AG20443 (cell line): ENCODE data around the gene ESPNL.
"Not testable (repeated sequence)": the region's sequence is repeated elsewhere in the genome, so short reads cannot be mapped to it uniquely, and the experiment has no call there.

ENCODE experiments used
- DNase-seq: peaks from one replicate; pipeline ENCODE4 v3.0.0; 2012; ENCODE audit warnings: low spot score, mixed read lengths

Gene ESPNL, protein sequence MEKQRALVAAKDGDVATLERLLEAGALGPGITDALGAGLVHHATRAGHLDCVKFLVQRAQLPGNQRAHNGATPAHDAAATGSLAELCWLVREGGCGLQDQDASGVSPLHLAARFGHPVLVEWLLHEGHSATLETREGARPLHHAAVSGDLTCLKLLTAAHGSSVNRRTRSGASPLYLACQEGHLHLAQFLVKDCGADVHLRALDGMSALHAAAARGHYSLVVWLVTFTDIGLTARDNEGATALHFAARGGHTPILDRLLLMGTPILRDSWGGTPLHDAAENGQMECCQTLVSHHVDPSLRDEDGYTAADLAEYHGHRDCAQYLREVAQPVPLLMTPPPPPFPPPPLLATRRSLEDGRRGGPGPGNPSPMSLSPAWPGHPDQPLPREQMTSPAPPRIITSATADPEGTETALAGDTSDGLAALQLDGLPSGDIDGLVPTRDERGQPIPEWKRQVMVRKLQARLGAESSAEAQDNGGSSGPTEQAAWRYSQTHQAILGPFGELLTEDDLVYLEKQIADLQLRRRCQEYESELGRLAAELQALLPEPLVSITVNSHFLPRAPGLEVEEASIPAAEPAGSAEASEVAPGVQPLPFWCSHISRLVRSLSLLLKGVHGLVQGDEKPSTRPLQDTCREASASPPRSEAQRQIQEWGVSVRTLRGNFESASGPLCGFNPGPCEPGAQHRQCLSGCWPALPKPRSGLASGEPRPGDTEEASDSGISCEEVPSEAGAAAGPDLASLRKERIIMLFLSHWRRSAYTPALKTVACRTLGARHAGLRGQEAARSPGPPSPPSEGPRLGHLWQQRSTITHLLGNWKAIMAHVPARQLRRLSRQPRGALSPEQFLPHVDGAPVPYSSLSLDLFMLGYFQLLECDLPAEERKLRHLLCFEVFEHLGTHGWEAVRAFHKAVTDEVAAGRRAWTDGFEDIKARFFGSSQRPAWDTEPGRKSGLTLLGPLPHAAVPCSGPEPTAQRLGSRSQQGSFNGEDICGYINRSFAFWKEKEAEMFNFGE

DNA sequence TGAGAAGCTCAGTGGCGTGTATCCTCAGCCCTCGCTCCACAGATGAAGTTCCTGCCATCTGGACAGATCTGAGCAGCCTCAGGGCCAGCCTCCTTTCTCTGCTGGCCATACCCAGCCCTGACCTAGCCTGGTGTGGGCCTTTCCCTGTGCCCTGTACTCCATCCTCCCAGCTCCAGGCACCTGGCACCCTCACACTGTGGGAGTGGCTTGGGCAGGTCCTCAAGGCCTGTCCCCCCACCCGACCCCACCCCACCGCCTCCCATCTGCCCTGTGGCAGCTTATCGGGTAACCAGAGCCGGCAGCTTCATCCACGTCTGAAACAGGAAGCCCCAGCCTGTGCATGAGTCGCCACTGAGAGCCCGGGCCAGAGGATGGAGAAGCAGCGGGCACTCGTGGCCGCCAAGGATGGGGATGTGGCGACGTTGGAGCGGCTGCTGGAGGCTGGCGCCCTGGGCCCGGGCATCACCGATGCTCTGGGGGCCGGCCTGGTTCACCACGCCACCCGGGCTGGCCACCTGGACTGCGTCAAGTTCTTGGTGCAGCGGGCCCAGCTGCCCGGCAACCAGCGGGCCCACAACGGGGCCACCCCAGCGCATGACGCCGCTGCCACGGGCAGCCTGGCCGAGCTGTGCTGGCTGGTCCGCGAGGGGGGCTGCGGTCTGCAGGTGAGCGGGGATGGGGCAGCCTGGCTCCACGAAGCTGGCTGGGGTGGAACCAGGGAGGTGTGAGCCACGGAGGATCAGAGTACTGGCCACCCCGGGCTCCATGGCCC is at the start of gene ESPNL:
ESPNL (plus strand) TSS at position 292 of the 772 bp plus-strand sequence; CDS start at position 372, 80 bp downstream.
- DNase-seq: peak; percentile 10

DNA sequence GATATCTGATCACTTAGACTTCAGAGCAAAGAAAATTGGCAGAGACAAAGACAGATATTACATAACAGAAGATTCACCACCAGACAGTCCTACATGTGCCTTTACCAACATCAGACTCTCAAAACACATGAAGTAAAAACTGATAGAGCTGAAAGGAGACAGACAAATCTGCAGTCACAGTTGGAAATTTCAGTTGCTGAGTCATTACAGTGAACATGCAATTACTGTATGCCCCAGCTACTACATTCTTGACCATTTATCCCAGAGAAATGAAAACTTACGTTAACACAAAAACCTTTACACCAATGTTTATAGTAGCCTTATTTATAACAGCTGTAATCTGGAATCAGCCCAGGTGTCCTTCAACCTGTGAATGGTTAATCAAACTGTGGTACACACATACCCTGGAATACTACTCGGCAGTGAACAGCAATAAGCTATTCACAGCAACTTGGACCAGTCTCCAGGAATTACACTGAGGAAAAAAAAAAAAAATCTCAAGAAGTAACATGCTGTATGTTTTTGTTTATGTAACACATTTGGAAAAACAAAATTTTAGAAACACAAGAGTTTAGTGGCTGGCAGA is 46.9 kb upstream of the ESPNL start:
- no peak for DNase-seq

DNA sequence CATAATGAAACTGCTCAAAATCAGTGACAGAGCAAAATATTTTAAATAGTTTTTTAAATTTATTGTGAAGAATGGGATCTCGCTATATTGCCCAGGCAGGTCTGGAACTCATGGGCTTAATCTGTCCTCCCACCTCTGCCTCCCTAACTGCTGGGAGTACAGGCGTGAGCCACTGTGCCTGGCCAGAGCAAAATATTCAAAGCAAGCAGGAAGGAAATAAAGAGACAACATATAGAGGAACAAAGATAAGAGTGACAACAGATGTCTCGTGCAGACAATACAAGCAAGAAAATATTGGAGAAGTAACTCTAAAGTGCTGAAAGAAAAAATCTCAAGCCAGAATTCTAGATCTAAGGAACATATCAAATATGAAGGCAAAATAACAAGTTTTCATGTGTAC is 44.3 kb upstream of the ESPNL start:
- no peak for DNase-seq

DNA sequence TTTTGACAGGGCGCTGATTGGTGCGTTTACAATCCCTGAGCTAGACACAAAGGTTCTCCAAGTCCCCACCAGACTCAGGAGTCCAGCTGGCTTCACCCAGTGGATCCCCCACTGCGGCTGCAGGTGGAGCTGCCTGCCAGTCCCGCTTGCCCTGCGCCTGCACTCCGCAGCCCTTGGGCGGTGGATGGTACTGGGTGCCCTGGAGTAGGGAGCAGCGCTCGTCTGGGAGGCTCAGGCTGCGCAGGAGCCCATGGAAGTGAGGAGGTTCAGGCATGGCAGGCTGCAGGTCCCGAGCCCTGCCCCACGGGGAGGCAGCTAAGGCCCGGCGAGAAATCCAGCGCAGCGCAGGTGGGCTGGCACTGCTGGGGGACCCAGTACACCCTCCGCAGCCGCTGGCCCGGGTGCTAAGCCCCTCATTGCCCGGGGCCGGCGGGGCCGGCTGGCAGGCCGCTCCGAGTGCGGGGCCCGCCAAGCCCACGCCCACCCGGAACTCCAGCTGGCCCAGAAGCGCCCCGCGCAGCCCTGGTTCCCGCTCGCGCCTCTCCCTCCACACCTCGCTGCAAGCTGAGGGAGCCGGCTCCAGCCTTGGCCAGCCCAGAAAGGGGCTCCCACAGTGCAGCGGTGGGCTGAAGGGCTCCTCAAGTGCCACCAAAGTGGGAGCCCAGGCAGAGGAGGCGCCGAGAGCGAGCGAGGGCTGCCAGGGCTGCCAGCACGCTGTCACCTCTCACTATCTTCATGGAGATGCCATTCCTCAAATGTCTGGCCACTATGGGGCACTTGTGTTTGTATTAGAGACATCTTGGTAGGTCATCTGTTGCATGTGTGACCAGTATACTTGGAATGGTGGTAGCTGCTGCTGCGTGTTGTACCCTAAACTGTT is 42.2 kb upstream of the ESPNL start:
- DNase-seq: not testable (repeated sequence)

DNA sequence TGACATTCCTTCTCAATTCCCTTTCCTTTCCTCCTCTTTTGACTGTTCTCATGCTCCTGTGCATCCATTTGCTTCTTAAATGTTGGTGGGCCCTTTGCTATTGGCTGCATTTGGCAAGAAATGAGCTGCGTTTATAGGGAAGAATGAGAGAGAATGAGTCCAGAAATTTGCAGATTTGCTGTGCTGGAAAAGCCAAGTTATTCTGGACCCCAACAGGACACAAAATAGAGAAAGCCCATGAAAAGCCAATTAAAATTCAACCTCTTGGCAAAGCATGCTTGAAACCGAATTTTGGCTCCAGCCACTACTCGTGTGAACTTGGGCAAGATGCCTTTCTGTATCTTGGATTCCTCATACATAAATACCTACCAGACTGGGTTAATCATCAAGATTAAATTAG is 40.6 kb upstream of the ESPNL start:
- no peak for DNase-seq

DNA sequence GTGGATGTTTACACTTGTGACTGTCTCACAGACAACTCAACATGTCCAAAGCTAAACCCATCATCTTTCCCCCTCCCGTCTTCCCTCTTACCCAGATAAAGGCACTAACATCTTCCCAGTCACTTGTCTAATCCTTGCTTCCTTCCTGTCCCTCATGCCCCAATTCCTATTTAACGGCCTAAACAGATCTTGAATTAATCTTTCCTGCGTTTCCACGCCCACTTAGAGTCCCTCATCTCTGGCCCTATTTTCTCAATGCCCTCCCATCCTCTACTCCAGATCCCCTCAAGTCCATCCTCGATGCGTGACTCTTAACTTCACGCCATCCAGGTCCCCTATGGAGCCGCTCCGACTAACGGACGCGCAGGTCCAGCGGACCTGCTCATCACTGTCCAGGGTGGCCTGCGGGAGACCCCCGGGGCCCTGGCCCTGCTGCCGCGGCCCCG is 40.0 kb upstream of the ESPNL start:
- no peak for DNase-seq

DNA sequence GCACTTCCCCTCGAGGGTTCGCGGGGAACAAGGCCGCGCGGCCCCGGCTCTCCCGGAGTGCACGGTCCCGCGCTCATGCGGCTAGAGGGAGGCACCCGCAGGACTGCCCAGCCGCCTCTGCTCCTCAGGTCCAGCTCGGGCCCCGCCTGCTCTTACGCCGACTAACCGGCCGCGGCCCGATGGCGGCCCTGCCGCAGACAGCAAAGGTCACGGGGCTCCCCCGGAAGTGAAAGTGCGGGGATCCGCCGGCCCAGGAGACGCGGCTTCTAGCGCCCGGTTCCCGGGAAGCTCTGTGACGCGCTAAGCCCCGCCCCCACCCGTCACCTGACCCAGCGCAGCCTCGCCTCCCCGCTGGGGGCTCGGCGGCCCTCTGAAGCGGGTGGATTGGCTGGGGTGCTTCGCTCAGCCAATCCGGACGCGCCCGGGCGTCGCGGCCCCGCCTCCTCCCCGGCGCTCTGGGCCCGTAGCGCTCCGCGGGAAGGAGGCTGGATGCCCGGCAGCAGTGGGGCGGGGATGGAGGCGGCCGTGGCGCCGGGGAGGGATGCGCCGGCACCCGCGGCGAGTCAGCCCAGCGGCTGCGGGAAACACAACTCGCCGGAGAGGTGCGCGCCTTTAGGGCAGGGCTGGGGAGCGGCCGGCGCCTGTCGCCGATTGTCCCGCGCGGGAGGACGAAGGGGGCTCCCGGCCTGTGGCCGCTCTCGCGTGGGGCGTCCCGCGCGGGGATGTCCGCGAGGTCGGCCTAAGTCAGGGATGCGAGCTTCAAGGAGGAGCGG is 39.4 kb upstream of the ESPNL start, which contains the start of gene SCLY:
SCLY (plus strand) TSS at position 460 of the 773 bp plus-strand sequence; CDS start at position 514, 54 bp downstream.
- peak; percentile 100 for DNase-seq

DNA sequence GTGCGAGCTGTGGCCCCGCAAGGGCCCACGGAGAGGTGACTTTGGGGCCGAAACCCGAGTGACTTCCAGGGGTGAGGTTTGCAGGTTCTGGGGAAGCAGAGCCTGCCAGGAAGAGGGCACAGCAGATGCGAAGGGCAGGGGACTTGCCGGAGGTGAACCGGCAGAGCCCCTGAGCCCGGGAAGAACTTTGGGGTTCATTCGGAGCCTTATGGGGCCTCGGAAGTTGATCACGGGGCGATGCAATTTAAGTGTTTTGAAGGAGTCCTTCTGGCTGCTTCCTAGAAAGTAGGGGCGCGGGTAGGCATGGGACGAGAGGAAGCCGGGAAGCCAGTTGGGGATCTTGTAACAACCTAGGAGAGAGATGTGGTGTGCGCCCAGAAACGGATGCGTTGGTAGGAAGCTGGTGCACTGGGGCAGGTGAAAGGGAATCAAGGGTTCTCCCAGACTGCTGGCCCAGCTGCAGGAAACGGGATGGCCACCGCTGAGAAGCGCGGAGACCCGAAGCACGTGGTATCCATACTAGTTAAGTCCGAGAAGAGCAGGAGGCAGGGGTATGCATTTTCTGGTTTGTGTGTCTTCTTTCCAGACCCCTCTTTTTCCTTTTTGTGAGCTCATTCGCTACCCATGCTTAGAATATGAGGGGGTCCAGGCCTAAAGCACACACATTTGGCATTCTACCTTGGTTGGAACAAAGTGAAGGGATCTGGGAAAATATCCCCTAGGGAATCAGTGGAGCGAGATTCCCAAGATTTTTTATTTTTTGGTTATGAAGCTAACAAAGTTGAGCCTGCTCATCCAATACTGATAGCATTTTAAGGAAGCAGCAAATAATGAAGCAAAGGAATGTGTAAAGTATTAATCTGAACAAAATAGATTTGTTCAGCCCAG is 38.6 kb upstream of the ESPNL start:
- peak; percentile 45 for DNase-seq

DNA sequence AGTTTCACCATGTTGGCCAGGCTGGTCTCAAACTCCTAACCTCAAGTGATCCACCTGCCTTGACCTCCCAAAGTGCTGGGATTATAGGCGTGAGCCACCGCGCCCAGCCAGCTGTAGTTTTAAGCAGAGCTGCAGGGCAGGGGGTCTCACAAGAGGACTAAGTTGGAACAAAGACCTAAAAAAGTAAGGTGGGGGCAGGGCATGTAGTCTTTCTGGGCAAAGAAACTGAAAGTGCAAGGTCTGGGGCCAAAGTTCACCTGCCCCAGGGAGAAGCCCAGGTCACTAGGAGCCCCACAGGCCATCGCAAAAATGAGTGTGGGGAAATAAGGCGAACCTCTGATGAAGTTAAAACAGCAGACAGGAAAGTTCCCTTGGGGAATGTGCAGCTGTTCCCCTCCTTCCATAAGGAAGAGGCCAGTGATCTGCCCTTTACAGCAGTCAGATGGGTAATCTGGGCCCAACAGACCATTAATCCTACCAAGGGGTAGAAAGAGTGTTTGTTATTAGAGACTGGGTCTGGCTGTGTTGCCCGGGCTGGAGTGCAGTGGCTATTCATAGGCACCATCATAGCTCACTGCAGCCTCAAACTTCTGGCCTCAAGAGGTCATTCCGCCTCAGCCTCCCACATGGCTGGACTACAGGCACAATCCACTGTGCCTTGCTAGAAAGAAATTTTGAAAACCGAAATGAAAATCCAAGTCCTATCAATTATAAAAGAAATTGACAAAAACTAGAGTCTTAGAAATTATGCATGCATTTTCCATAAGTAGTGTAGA is 36.5 kb upstream of the ESPNL start:
- no peak for DNase-seq

DNA sequence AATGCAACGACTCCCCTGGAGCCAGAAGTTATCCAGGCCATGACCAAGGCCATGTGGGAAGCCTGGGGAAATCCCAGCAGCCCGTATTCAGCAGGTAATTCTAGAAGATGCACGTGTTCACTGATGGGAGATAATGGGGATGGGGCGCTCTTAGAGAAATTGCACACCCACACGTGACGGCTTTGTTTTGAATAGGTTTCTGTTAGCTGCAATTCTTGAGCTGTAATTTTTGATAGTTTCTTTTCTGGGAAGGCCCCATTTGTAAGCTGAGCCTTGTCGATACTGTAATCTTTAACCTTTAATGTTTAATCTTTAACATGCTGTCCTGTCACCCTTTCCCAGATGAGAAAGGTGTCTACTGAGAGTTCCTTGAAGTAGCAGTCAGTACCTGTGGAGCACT is 35.8 kb upstream of the ESPNL start:
- no peak for DNase-seq

DNA sequence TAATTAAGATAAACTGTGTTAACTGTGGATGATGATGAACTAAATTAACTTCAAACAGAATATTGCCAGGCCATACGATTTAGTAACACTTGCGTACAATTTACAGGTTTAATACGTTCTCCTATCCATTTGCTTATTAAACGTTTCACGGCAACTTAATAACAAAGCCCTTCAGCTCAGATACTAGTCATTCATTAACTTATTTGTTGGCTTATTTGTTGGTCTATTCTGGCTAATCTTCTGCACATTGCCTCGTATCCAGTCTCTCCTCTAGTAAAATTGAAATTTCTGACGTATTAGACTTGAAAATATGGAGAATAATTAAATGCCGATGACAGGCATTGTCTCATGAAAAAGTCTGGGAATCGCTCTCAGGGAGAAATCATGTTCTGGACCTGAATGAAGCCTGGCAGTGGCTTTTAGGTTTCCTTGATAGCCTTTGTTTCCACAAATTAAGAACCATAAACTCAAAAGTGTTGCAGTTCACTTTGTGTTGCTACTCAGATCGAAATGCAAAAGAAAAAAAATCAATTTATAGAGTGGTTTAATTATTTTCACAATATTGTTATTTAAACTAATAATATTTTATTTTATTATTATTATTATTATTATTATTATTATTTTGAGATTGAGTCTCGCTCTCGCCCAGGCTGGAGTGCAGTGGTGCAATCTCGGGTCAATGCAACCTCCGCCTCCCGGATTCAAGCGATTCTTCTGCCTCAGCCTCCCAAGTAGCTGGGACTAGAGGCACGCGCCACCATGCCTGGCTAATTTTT is 34.9 kb upstream of the ESPNL start:
- no peak for DNase-seq

DNA sequence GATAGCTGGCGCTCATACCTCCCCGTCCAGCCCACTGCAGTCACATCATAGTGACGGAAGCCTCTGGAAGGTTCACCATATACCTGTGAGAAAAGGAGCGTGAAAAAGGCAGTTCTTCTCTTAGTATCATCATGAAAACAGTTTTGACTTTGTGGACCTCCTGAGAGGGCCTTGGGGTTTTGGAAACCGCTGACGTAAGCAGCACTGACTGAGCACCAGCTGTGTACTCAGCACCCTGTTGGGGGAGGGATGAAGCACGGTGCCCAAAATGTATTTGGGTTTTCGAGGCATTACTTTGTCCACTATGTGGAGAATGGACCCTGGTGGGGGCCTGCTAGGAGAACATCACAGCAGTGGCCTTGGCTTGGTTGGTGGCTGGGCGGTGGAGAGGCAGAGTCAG is 33.9 kb upstream of the ESPNL start:
- DNase-seq: no peak

DNA sequence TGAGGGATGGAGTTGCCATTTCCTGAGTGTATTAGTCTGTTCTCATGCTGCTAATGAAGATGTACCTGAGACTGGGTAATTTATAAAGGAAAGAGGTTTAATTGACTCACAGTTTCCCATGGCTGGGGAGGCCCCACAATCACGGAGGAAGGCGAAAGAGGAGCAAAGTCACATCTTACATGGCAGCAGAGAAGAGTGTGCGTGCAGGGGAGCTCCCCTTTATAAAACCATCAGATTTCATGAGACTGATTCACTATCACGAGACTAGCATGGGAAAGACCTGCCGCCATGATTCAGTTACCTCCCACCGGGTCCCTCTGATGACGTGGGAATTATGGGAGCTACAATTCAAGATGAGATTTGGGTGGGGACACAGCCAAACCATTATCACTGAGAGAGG is 33.4 kb upstream of the ESPNL start:
- not testable (repeated sequence) for DNase-seq

DNA sequence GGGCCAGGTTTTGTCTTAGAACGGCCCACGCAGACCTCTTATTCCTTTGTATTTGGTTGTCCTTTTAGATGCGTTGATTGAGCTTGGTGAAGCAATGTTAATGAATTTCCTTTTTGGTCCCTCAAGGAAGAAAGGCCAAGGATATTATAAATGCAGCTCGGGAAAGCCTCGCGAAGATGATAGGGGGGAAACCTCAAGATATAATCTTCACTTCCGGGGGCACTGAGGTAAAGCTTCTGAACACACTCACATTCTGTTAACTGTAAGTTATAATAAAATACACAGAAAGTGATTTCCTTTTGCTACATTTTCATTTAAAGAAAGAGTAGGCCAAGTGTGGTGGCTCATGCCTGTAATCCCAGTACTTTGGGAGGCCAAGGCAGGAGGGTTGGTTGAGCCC is 32.2 kb upstream of the ESPNL start:
- DNase-seq: no peak

DNA sequence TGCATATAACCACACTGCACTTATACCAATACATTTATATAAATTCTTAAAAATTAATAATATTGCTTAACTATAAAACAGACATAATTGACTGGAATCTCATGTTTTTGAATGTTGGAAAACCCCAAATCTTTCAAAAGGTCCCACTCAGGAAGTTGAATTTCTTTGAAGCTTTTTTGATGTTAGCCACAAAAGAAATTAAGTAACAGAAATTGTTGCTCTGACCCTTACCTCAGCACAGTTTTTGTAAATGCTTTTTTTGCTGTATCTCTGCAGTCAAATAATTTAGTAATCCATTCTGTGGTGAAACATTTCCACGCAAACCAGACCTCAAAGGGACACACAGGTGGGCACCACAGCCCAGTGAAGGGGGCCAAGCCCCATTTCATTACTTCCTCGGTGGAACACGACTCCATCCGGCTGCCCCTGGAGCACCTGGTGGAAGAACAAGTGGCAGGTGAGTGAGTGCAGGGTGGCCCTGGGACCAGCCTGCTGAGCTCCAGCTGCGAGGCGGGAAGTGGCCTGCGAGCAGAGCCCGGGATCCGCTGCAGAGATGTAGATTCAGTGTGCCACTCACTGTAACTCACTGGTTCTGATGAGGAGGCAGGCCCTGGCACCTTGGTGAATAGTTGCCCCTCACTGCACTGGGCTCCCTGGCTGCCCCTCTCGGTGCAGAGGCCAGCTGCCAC is 31.0 kb upstream of the ESPNL start:
- no peak for DNase-seq

DNA sequence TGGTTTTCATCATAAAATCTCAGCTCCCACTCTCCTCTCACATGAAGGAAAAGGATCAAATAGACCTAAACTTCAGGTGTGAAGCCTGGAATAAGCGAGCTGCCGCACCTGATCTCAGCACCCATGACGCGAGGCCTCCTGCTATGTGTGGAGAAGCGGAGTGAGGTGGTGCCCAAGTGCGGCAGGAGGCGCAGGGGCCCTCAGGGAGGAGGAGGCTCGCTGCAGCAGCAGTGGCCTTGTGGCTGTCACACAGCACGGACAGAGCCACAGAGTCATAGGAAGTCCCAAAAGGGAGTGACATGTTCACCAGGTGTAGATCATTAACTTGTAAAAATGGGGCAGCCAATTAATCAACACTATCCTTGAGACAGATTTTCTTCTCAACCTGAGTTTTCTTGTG is 30.3 kb upstream of the ESPNL start:
- DNase-seq: no peak
